ENCODE data around the gene RPN2. TPM values are rescaled to one million over a fixed set of nuclear protein-coding genes. Genes with fewer than 3 reads are reported as not detected.

The RPN2 gene
- total and polyA plus RNA-seq, 12 donors = 35.7 to 403 (median 224) TPM

DNA sequence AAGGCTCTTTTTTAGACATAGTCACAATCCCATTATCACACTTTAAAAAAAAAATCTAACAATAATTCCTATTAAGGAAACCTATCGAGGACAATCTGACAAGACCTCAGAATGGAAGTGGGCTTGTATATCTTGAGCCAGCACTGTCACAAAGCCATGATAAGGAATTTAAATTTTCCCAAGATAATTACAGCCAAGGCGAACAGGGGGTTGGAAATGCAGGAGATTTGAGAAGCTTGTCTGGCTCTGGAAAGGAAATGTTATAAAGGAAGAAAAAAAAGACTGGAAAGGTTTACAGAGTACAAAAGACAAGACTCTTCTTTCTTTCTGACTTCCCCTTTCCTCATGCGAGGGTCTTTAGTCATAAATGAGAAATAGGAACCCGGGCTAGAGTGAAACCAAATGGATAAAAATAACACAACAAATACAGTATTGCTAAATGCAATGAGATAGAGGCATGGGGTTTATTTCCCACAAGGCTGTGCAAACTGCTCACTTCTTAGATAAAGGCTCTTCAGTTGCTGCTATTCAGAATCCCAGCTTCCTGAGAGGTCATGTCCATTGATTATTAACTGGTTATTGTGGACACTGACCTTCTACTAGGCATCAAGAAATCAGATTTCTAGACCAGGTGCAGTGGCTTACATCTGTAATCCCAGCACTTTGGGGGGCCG, 95.9 kb downstream of the RPN2 start:
- Histone ChIP-seq H3K4me3 (no peak overlapping the region), H3K36me3 (replicated peaks in 1 of 2) (no peaks in the 10 kb centered on the region), H3K4me1 (replicated peaks in 1 of 2) (peaks cover 11 to 20% of the 10 kb centered on the region in 2 donors), H3K27me3 (no peaks in the 10 kb centered on the region), H3K9me3 (replicated peaks in 1 of 3) (no peaks in the 10 kb centered on the region), H3K27ac (peak overlapping the region in 3 of 5 donors; percentile 36 to 83 (median 51))
- intact Hi-C loops (cut with DNase I) = loop anchor here in 1 of 2 donors (5.0 kb wide), 1 partner anchor 257 kb away; no protein-coding TSS in a partner anchor
- no peak for TF ChIP-seq POLR2A (IDR thresholded peaks at IDR 0.05)
- TF ChIP-seq, protein P1, sequence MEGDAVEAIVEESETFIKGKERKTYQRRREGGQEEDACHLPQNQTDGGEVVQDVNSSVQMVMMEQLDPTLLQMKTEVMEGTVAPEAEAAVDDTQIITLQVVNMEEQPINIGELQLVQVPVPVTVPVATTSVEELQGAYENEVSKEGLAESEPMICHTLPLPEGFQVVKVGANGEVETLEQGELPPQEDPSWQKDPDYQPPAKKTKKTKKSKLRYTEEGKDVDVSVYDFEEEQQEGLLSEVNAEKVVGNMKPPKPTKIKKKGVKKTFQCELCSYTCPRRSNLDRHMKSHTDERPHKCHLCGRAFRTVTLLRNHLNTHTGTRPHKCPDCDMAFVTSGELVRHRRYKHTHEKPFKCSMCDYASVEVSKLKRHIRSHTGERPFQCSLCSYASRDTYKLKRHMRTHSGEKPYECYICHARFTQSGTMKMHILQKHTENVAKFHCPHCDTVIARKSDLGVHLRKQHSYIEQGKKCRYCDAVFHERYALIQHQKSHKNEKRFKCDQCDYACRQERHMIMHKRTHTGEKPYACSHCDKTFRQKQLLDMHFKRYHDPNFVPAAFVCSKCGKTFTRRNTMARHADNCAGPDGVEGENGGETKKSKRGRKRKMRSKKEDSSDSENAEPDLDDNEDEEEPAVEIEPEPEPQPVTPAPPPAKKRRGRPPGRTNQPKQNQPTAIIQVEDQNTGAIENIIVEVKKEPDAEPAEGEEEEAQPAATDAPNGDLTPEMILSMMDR (IDR thresholded peaks at IDR 0.05) = no peak
- WGBS, 4 donors = 49 to 54% (median 51%) methylated on average over 5 of the region's 5 CpGs
- no peak for DNase-seq

DNA sequence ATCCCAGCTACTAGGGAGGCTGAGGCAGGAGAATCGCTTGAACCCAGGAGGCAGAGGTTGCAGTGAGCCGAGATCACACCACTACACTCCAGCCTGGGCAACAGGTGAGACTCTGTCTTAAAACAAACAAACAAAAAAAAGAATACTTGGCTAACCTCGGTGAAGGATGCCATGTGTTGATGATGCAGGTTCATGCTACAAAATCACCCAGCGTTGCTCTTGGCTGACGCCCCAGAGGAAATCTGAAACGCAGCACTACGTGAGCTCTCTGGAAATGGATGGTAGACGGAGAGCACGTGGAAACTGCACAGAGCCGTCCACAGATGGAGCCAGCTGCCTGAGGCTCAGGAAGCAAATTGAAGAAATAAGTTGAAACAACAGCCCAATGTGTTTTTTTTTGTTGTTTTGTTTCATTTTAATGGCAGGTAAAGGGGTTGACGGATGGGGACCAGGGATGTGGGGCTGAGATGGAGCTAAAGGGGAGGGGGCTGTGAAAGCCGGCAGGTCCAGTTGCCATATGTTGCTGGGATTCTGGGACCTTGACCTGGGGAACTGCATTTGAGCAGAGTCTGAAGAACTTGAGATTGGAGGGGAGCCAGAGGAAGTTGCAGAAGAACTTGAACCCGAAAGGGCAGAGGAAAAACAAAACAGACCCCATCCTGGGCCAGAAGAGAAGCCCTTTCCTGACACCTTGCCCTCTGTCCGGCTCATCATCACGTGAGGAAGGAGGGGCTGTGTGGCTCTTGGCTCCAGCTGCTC, 97.5 kb downstream of the RPN2 start:
- 11 to 16% (median 13%) methylated on average over 15 of the region's 15 CpGs for WGBS, 4 donors
- peak; percentile 74 to 91 (median 87) for DNase-seq
- no peak overlapping the region for H3K4me3 ChIP-seq

DNA sequence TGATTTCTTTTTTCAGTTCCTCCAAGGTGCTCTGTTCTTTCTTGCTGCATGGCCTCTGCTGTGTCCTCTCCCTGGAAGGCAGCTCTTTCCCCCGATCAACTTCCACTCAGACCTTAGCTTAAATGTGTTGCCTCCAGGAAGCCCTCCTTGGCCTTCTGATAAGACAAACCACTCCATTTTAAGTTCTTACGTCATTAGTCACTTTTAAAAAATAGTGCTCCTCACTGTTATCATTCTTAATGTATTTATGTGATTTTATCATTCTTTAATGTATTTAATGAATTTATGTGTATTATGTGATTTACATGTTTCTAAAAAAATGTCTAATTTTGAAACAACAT, 98.1 kb downstream of the RPN2 start:
- Histone ChIP-seq H3K9me3 (replicated peaks in 1 of 3) (no peaks in the 10 kb centered on the region), H3K4me1 (replicated peaks in 1 of 2) (peaks cover 11 to 20% of the 10 kb centered on the region in 2 donors), H3K27ac (peak overlapping the region; percentile 8 to 83 (median 59)), H3K27me3 (no peaks in the 10 kb centered on the region), H3K4me3 (no peak overlapping the region), H3K36me3 (replicated peaks in 1 of 2) (no peaks in the 10 kb centered on the region)
- no peak for DNase-seq
- 16 to 23% (median 20%) methylated on average over 2 of the region's 2 CpGs for WGBS, 4 donors
- intact Hi-C loops (cut with DNase I) = no loop called here
- TF ChIP-seq POLR2A (IDR thresholded peaks at IDR 0.05) = no peak
- TF ChIP-seq, protein P1 (IDR thresholded peaks at IDR 0.05) = no peak

More for the DNA sequence above, 97.5 kb downstream of the RPN2 start:
- H3K4me1 ChIP-seq (replicated peaks in 1 of 2) = peaks cover 11 to 20% of the 10 kb centered on the region in 2 donors
- H3K9me3 ChIP-seq (replicated peaks in 1 of 3) = no peaks in the 10 kb centered on the region
- TF ChIP-seq POLR2A (IDR thresholded peaks at IDR 0.05) = peak in 1 of 2 donors; percentile 66
- TF ChIP-seq, protein P1 (IDR thresholded peaks at IDR 0.05) = peak in 4 of 6 experiments; percentile 21 to 46 (median 40)
- H3K27ac ChIP-seq = peak overlapping the region; percentile 8 to 83 (median 59)
- intact Hi-C loops (cut with DNase I) = no loop called here
- H3K27me3 ChIP-seq = no peaks in the 10 kb centered on the region
- no peaks in the 10 kb centered on the region for H3K36me3 ChIP-seq (replicated peaks in 1 of 2)

DNA sequence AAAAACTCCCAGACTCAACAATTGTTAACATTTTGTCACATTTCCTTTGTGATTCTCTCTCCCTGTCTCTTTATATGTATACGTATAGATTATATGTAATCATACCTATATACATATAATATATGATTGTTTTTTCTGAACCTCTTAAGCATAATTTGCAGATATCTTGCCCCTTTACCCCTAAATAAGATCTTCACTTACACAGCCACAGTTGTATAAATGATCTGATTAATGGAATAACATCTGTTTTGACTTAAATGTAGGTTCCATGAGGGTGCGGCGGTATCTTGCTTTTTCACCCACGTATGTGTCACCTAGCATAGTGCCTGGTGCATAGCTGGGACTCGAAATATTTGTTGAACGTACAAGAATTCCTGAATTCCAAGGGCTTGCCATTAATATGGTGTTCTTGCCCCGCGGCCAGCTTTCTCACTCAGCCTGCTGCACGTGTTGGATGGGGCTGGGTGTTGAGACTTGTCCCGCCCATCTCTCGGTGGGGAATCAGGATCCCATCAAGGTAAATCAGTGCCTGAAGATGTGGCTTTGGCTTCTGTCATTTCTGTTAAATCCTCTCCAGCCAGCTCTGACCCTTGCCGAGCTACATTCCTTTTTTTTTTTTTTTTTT, 99.9 kb downstream of the RPN2 start:
- Histone ChIP-seq H3K4me1 (replicated peaks in 1 of 2) (peaks cover 11 to 20% of the 10 kb centered on the region in 2 donors), H3K4me3 (no peak overlapping the region), H3K27ac (no peak overlapping the region), H3K27me3 (no peaks in the 10 kb centered on the region), H3K9me3 (replicated peaks in 1 of 3) (no peaks in the 10 kb centered on the region), H3K36me3 (replicated peaks in 1 of 2) (no peaks in the 10 kb centered on the region)
- WGBS, 4 donors = 89 to 90% (median 90%) methylated on average over 12 of the region's 12 CpGs
- DNase-seq = no peak
- intact Hi-C loops (cut with DNase I) = no loop called here
- TF ChIP-seq POLR2A (IDR thresholded peaks at IDR 0.05) = no peak
- TF ChIP-seq, protein P1 (IDR thresholded peaks at IDR 0.05) = no peak
